Kidney epithelial cell (primary cell): ENCODE data around the gene HOXB1. TPM values are rescaled to one million over a fixed set of nuclear protein-coding genes. Genes with fewer than 3 reads are reported as not detected.
"Not testable (repeated sequence)": the region's sequence is repeated elsewhere in the genome, so short reads cannot be mapped to it uniquely, and the experiment has no call there.

Experiments
- DNase-seq: peaks from one replicate; pipeline ENCODE4 v3.0.0-alpha.2; 2010; ENCODE audit warnings: low read depth
- H3K27me3 ChIP-seq: 2 replicates; pipeline ENCODE4 v1.6.0; 2011; ENCODE audit warnings: low read length; ENCODE audit not compliant: control insufficient read depth, insufficient read depth
- H3K36me3 ChIP-seq: 2 replicates; pipeline ENCODE4 v1.5.1; 2011; ENCODE audit warnings: low read length; ENCODE audit not compliant: control insufficient read depth, insufficient read depth
- H3K4me3 ChIP-seq: 2 replicates; pipeline ENCODE4 v1.5.1; 2011; ENCODE audit warnings: low read depth, mild to moderate bottlenecking, control low read depth, low read length
- CTCF ChIP-seq: IDR thresholded peaks from 2 replicates; pipeline ENCODE4 v1.5.1; 2011; ENCODE audit warnings: mild to moderate bottlenecking, moderate library complexity, low read length, control low read depth, inconsistent platforms; ENCODE audit not compliant: insufficient read depth, poor library complexity, severe bottlenecking
- total RNA-seq: library from RNA; depleted of rRNA; stranded (reverse); fragments of >200 nt; gene quantifications from 2 replicates; pipeline ENCODE4 v1.2.3, GENCODE V29; 2015

HOXB1 gene
- total RNA-seq, 1 donor from 2014 or later, result not detected

GRCh38 chr17:48540213-48540612 lies 9.4 kb upstream of the HOXB1 start:
- Histone ChIP-seq H3K36me3 (peaks cover 5% of the 10 kb centered on the region), H3K4me3 (peak overlapping the region; percentile 21), H3K27me3 (no peaks in the 10 kb centered on the region)

GRCh38 chr17:48539177-48539576 lies 8.4 kb upstream of the HOXB1 start:
- no peak for TF ChIP-seq CTCF
- Histone ChIP-seq H3K36me3 (peaks cover 5% of the 10 kb centered on the region), H3K27me3 (no peaks in the 10 kb centered on the region), H3K4me3 (no peak overlapping the region)
- peak; percentile 87 for DNase-seq

More at GRCh38 chr17:48540213-48540612, 9.4 kb upstream of the HOXB1 start:
- no peak for TF ChIP-seq CTCF
- no peak for DNase-seq

GRCh38 chr17:48537316-48537715 lies 6.5 kb upstream of the HOXB1 start:
- no peak for DNase-seq
- Histone ChIP-seq H3K27me3 (no peaks in the 10 kb centered on the region), H3K36me3 (no peaks in the 10 kb centered on the region), H3K4me3 (no peak overlapping the region)
- no peak for TF ChIP-seq CTCF

GRCh38 chr17:48535793-48536559 lies 5.2 kb upstream of the HOXB1 start:
- not testable (repeated sequence) for H3K36me3 ChIP-seq, H3K27me3 ChIP-seq, H3K4me3 ChIP-seq, DNase-seq

- no peak for DNase-seq
- TF ChIP-seq CTCF, result no peak
- Histone ChIP-seq H3K36me3 (no peaks in the 10 kb centered on the region), H3K27me3 (no peaks in the 10 kb centered on the region), H3K4me3 (no peak overlapping the region)
Observed at GRCh38 chr17:48532261-48532660, 1.4 kb upstream of the HOXB1 start.

- no peak for DNase-seq
- no peaks in the 10 kb centered on the region for H3K36me3 ChIP-seq
- H3K4me3 ChIP-seq, result no peak overlapping the region
- no peak for TF ChIP-seq CTCF
- no peaks in the 10 kb centered on the region for H3K27me3 ChIP-seq
Observed at GRCh38 chr17:48530208-48530886, 464 bp downstream of the HOXB1 start.
